Measurements from ENCODE around the gene ERMAP. TPM values are rescaled to one million over a fixed set of nuclear protein-coding genes. Genes with fewer than 3 reads are reported as not detected.

The ERMAP gene
- total and polyA plus RNA-seq, 9 of the 15 experiments (the other 6 are each of a cell fraction or from before 2014, with no cell fraction given), result 8.0 to 31.4 (median 22.5) TPM

GRCh38 chr1:42807056-42807668 lies 9.8 kb upstream of the ERMAP start:
- BruUV-seq (replicated peaks), result no TSS peak
- DNase-seq (ENCODE audit: extremely low read depth in 1 of 4, low spot score in 3 of 4) (no peak), ATAC-seq (no peak), FAIRE-seq (no peak)
- H3K4me2 ChIP-seq (ENCODE audit: insufficient read depth, low read length), result no peak overlapping the region
- no peak for TF ChIP-seq SREBF1 (IDR thresholded peaks at IDR 0.05; ENCODE audit: borderline replicate concordance, low read depth, low read length)
- TF ChIP-seq, protein P1, sequence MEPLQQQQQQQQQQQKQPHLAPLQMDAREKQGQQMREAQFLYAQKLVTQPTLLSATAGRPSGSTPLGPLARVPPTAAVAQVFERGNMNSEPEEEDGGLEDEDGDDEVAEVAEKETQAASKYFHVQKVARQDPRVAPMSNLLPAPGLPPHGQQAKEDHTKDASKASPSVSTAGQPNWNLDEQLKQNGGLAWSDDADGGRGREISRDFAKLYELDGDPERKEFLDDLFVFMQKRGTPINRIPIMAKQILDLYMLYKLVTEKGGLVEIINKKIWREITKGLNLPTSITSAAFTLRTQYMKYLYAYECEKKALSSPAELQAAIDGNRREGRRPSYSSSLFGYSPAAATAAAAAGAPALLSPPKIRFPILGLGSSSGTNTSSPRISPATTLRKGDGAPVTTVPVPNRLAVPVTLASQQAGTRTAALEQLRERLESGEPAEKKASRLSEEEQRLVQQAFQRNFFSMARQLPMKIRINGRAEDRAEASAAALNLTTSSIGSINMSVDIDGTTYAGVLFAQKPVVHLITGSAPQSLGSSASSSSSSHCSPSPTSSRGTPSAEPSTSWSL (CRISPR knock-in tag; IDR thresholded peaks at IDR 0.05; ENCODE audit: borderline replicate concordance), result no peak
- TF ChIP-seq HEY1 (CRISPR knock-in tag; IDR thresholded peaks at IDR 0.05; ENCODE audit: borderline replicate concordance), result no peak
- TF ChIP-seq, protein P2, sequence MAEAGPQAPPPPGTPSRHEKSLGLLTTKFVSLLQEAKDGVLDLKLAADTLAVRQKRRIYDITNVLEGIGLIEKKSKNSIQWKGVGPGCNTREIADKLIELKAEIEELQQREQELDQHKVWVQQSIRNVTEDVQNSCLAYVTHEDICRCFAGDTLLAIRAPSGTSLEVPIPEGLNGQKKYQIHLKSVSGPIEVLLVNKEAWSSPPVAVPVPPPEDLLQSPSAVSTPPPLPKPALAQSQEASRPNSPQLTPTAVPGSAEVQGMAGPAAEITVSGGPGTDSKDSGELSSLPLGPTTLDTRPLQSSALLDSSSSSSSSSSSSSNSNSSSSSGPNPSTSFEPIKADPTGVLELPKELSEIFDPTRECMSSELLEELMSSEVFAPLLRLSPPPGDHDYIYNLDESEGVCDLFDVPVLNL (CRISPR knock-in tag; IDR thresholded peaks at IDR 0.05; ENCODE audit: low read depth), result no peak
- TF ChIP-seq ZNF695 (CRISPR knock-in tag; IDR thresholded peaks at IDR 0.05), result no peak
- TF ChIP-seq RHOXF2B (CRISPR knock-in tag; conservative IDR thresholded peaks at IDR 0.05), result no peak
- no peak for TF ChIP-seq PRPF4 (IDR thresholded peaks at IDR 0.05; ENCODE audit: insufficient read depth, low read depth, low read length, poor library complexity, severe bottlenecking)
- TF ChIP-seq ZNF143 (CRISPR knock-in tag; IDR thresholded peaks at IDR 0.05), result no peak
- no peak for TF ChIP-seq NR2C2 (CRISPR knock-in tag; IDR thresholded peaks at IDR 0.05)
- TF ChIP-seq NR2C2 (tag; IDR thresholded peaks at IDR 0.05), result no peak
- TF ChIP-seq ZNF584 (CRISPR knock-in tag; IDR thresholded peaks at IDR 0.05; ENCODE audit: low read depth), result no peak
- TF ChIP-seq RBM39 (optimal IDR thresholded peaks at IDR 0.05; ENCODE audit: low read depth, low read length), result no peak
- no peak for TF ChIP-seq ZNF146 (CRISPR knock-in tag; IDR thresholded peaks at IDR 0.05; ENCODE audit: unreplicated experiment)
- H3K27ac ChIP-seq (ENCODE audit: extremely low read depth, low read depth, low read length), result no peak overlapping the region
- H3K9me3 ChIP-seq (replicated peaks; ENCODE audit: control insufficient read depth, insufficient read depth, low read depth, low read length), result no peaks in the 10 kb centered on the region
- H3K79me2 ChIP-seq (ENCODE audit: control insufficient read depth, insufficient read depth, low read length), result no peaks in the 10 kb centered on the region
- no peaks in the 10 kb centered on the region; a peak in 1 of 5 replicates for H3K4me1 ChIP-seq (replicated peaks in 1 of 2; ENCODE audit: control insufficient read depth in 2 of 2, insufficient read depth in 2 of 2, low read length in 2 of 2)
- in situ Hi-C loops (cut with MboI) (no loop called here), intact Hi-C loops (cut with micrococcal nuclease) (no loop called here)
- no peak overlapping the region for H2AFZ ChIP-seq (ENCODE audit: low read depth, low read length)
- H3K9ac ChIP-seq (ENCODE audit: insufficient read depth in 1 of 2, low read depth in 2 of 2, low read length in 2 of 2), result no peak overlapping the region
- ChIA-PET POLR2A (interaction anchor here (1.3 to 3.3 kb wide), 3 partner anchors 9 to 16 kb away, joined by 3 to 22 read pairs (median 5); partner anchors contain the start of genes ERMAP and SVBP), CTCF (ENCODE audit: low intra/inter-chr PET ratio) (no interaction called here)
- peaks cover 18% of the 10 kb centered on the region; the same call in 2 of the 3 replicates for H3K36me3 ChIP-seq (ENCODE audit: control insufficient read depth, insufficient read depth, low read length)
- no peaks in the 10 kb centered on the region for H3K27me3 ChIP-seq (ENCODE audit: control insufficient read depth in 2 of 2, insufficient read depth in 2 of 2, low read length in 2 of 2)
- H3K9me1 ChIP-seq (ENCODE audit: control insufficient read depth, insufficient read depth, low read length), result no peaks in the 10 kb centered on the region
- no peak overlapping the region for H3K4me3 ChIP-seq
- no peaks in the 10 kb centered on the region for H4K20me1 ChIP-seq (replicated peaks; ENCODE audit: control insufficient read depth, insufficient read depth, low read length)

Measured in K562 (cell line).